K562 (cell line): ENCODE data around the gene STX1A. TPM values are rescaled to one million over a fixed set of nuclear protein-coding genes. Genes with fewer than 3 reads are reported as not detected.

ENCODE experiments used
- BRF1 ChIP-seq: IDR thresholded peaks from 3 replicates; pipeline ENCODE4 v1.6.1; 2011; ENCODE audit warnings: borderline replicate concordance, mild to moderate bottlenecking; ENCODE audit not compliant: insufficient read length; ENCODE audit errors: extremely low read depth
- CBFA2T2 ChIP-seq: fragments of 450-650 bp; conservative IDR thresholded peaks from 2 replicates; pipeline ENCODE4 v1.6.1; 2017; ENCODE audit warnings: mild to moderate bottlenecking
- CUX1 ChIP-seq: fragments of 200-800 bp; sonication (Bioruptor generic); IDR thresholded peaks from 2 replicates; pipeline ENCODE4 v1.6.1; 2016; ENCODE audit warnings: missing genetic modification characterization, missing compliant biosample characterization
- KLF13 ChIP-seq: fragments of 450-650 bp; IDR thresholded peaks from 2 replicates; pipeline ENCODE4 v1.6.1; 2016; ENCODE audit warnings: missing genetic modification characterization, low read depth, mild to moderate bottlenecking, missing compliant biosample characterization, moderate library complexity, borderline replicate concordance
- LCOR ChIP-seq: sonication (generic); formaldehyde crosslinking; IDR thresholded peaks from 2 replicates; pipeline ENCODE4 v1.8.0; 2022; ENCODE audit warnings: mild to moderate bottlenecking, missing genetic modification reagents
- ZBTB49 ChIP-seq: sonication (generic); formaldehyde crosslinking; IDR thresholded peaks from 2 replicates; pipeline ENCODE4 v1.8.0; 2022; ENCODE audit warnings: missing genetic modification reagents, mild to moderate bottlenecking, borderline replicate concordance
- ZBTB5 ChIP-seq: fragments of 450-650 bp; IDR thresholded peaks from 2 replicates; pipeline ENCODE4 v1.6.1; 2017; ENCODE audit warnings: antibody characterized with exemption
- ZNF232 ChIP-seq: sonication (generic); formaldehyde crosslinking; IDR thresholded peaks from 2 replicates; pipeline ENCODE4 v1.8.0; 2022; ENCODE audit warnings: mild to moderate bottlenecking, missing genetic modification reagents
- polyA plus RNA-seq, 8 experiments: library from polyadenylated mRNA; depleted of rRNA in 4 of 8; stranded (reverse) in 5 of 8; unstranded in 3 of 8; fragments of >200 nt; fragmentation: Nextera tagmentation in 2 of 8; fragmentation: Illumina TruSeq in 1 of 8; extraction: Ambion mirVana in 2 of 8; extraction: Trizol in 1 of 8; gene quantifications; 2 replicates each; pipeline versions ENCODE4 v1.2.1 to v1.2.3, GENCODE V29; 2011 to 2014; ENCODE audit warnings: inconsistent platforms in 1 of 8, missing spikeins in 1 of 8
- total RNA-seq, 7 experiments: library from RNA; depleted of rRNA in 6 of 7; stranded (reverse); fragments of >200 nt in 6 of 7; fragmentation: Illumina TruSeq in 2 of 7; extraction: Trizol in 2 of 7; gene quantifications; 2 replicates each; pipeline versions ENCODE4 v1.2.1 to v1.2.3, GENCODE V29; 2011 to 2021; ENCODE audit warnings: low replicate concordance in 1 of 7
- TF ChIP-seq, protein P1 (sequence below): sonication (generic); formaldehyde crosslinking; IDR thresholded peaks from 2 replicates; pipeline ENCODE4 v1.8.1; 2023; ENCODE audit warnings: missing genetic modification reagents, mild to moderate bottlenecking, borderline replicate concordance
- TF ChIP-seq, protein P2 (sequence below): fragments of 450-650 bp; formaldehyde crosslinking; IDR thresholded peaks from 2 replicates; pipeline ENCODE4 v1.4.0; 2020; ENCODE audit warnings: mild to moderate bottlenecking, moderate library complexity

Gene STX1A
- total and polyA plus RNA-seq, 9 of the 15 experiments (the other 6 are each of a cell fraction or from before 2014, with no cell fraction given): 0.04 to 15.1 (median 6.3) TPM

GRCh38 chr7:73682745-73683055, 36.8 kb downstream of the STX1A start (continued):
- TF ChIP-seq, protein P1, sequence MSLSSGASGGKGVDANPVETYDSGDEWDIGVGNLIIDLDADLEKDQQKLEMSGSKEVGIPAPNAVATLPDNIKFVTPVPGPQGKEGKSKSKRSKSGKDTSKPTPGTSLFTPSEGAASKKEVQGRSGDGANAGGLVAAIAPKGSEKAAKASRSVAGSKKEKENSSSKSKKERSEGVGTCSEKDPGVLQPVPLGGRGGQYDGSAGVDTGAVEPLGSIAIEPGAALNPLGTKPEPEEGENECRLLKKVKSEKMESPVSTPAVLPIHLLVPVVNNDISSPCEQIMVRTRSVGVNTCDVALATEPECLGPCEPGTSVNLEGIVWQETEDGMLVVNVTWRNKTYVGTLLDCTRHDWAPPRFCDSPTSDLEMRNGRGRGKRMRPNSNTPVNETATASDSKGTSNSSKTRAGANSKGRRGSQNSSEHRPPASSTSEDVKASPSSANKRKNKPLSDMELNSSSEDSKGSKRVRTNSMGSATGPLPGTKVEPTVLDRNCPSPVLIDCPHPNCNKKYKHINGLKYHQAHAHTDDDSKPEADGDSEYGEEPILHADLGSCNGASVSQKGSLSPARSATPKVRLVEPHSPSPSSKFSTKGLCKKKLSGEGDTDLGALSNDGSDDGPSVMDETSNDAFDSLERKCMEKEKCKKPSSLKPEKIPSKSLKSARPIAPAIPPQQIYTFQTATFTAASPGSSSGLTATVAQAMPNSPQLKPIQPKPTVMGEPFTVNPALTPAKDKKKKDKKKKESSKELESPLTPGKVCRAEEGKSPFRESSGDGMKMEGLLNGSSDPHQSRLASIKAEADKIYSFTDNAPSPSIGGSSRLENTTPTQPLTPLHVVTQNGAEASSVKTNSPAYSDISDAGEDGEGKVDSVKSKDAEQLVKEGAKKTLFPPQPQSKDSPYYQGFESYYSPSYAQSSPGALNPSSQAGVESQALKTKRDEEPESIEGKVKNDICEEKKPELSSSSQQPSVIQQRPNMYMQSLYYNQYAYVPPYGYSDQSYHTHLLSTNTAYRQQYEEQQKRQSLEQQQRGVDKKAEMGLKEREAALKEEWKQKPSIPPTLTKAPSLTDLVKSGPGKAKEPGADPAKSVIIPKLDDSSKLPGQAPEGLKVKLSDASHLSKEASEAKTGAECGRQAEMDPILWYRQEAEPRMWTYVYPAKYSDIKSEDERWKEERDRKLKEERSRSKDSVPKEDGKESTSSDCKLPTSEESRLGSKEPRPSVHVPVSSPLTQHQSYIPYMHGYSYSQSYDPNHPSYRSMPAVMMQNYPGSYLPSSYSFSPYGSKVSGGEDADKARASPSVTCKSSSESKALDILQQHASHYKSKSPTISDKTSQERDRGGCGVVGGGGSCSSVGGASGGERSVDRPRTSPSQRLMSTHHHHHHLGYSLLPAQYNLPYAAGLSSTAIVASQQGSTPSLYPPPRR: 0 out of 2 replicates have a peak, but pooled peaks have one; percentile 10
- TF ChIP-seq ZBTB49 (CRISPR knock-in tag) (0 out of 2 replicates have a peak, but pooled peaks have one; percentile 54), CBFA2T2 (no peak), CUX1 (CRISPR knock-in tag) (no peak), BRF1 (no peak), LCOR (CRISPR knock-in tag) (0 out of 2 replicates have a peak, but pooled peaks have one; percentile 1), KLF13 (tag) (no peak), ZBTB5 (no peak), ZNF232 (CRISPR knock-in tag) (peak; percentile 75; the same call in 1 of the 2 replicates)
- TF ChIP-seq, protein P2, sequence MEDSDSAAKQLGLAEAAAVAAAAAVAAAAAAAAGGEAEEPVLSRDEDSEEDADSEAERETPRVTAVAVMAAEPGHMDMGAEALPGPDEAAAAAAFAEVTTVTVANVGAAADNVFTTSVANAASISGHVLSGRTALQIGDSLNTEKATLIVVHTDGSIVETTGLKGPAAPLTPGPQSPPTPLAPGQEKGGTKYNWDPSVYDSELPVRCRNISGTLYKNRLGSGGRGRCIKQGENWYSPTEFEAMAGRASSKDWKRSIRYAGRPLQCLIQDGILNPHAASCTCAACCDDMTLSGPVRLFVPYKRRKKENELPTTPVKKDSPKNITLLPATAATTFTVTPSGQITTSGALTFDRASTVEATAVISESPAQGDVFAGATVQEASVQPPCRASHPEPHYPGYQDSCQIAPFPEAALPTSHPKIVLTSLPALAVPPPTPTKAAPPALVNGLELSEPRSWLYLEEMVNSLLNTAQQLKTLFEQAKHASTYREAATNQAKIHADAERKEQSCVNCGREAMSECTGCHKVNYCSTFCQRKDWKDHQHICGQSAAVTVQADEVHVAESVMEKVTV (CRISPR knock-in tag): no peak
